ENCODE data around the gene GLB1L3.

DNA sequence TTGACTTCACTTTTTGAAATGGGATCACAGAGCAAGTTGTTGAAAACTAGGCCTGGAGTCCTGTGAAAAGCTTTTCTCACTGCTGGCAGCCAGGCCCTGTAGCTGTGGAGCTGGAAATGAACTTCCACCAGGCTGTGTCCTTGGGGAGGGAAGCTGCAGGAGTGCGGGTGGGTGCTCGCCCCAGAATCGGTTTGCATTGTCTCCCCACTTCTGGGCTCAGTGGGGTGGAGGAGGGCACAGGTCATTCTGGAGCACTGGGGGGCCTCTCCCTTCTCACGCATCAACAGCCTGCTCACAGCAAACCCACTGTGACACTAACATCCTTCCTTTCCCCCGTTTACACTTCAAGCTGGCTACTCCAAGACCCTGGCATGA lies 70.8 kb downstream of the GLB1L3 start:
- TF ChIP-seq CTCF (IDR thresholded peaks at IDR 0.05; ENCODE audit: poor library complexity), result no peak
- TF ChIP-seq EZH2 (IDR thresholded peaks at IDR 0.05; ENCODE audit: borderline replicate concordance), result no peak

All from hepatocyte (in vitro differentiated cells).